Astrocyte (in vitro differentiated cells and primary cell): Measurements from ENCODE around the gene PIGN.

Source experiments
- EZH2 ChIP-seq: IDR thresholded peaks from 2 replicates; pipeline ENCODE4 v1.6.1; 2012; ENCODE audit warnings: mild to moderate bottlenecking, low read length, inconsistent platforms; ENCODE audit not compliant: insufficient read depth
- TF ChIP-seq, protein P1 (sequence below): IDR thresholded peaks from 2 replicates; pipeline ENCODE4 v1.5.1; 2011; ENCODE audit warnings: low read depth, mild to moderate bottlenecking, inconsistent platforms, low read length, moderate library complexity; ENCODE audit not compliant: insufficient read depth

DNA sequence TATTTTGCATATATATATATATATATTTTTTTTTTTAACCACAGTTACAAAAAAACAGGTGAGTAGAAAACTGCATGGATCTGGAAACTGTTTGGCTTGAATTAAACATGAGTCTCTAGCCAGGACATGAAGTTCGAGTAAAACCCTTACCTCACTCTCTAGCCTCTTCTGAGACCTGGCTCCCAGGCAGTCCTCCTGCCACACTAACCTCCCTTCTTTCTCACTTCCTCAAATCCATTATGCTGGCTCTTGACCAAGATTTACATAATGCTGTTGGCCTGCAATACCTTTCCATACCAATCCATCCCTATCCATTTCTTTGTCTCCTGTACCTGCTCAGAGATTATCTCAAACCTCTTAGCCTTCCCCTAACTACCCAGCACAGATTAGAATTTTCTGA is 34.0 kb downstream of the PIGN start:
- TF ChIP-seq, protein P1, sequence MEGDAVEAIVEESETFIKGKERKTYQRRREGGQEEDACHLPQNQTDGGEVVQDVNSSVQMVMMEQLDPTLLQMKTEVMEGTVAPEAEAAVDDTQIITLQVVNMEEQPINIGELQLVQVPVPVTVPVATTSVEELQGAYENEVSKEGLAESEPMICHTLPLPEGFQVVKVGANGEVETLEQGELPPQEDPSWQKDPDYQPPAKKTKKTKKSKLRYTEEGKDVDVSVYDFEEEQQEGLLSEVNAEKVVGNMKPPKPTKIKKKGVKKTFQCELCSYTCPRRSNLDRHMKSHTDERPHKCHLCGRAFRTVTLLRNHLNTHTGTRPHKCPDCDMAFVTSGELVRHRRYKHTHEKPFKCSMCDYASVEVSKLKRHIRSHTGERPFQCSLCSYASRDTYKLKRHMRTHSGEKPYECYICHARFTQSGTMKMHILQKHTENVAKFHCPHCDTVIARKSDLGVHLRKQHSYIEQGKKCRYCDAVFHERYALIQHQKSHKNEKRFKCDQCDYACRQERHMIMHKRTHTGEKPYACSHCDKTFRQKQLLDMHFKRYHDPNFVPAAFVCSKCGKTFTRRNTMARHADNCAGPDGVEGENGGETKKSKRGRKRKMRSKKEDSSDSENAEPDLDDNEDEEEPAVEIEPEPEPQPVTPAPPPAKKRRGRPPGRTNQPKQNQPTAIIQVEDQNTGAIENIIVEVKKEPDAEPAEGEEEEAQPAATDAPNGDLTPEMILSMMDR = no peak
- TF ChIP-seq EZH2 = no peak
